HepG2 (cell line): ENCODE measurements around the gene IFI27L2. TPM values are rescaled to one million over a fixed set of nuclear protein-coding genes. Genes with fewer than 3 reads are reported as not detected.
A peak's percentile ranks its signal among the peaks of the same experiment; 100 is the strongest.
"Not testable (repeated sequence)": the region's sequence is repeated elsewhere in the genome, so short reads cannot be mapped to it uniquely, and the experiment has no call there.

Experiments used
- ATAC-seq: fragments of 200-7000 bp; cut with Tn5 transposase; 3 replicates; pipeline ENCODE4 v1.9.1; 2020; ENCODE audit warnings: mild to moderate bottlenecking, moderate library complexity
- BruUV-seq: library from RNA; stranded (reverse); fragments of 400-500 nt; replicated peaks from 2 replicates; lab custom pipeline; 2021; lab: Mats Ljungman, UMichigan
- CTCF ChIA-PET: fragments of 300-600 bp; formaldehyde crosslinking; extraction: SDS; loops from one replicate; lab custom pipeline; 2021; ENCODE audit warnings: low total read pairs, inconsistent platforms, low intra/inter-chr PET ratio; lab: Yijun Ruan, JAX
- POLR2A ChIA-PET: fragments of 350-600 bp; sonication (Branson Sonifier 250); formaldehyde crosslinking; loops from one replicate; lab custom pipeline; 2020; ENCODE audit warnings: antibody characterized with exemption, inconsistent platforms; lab: Yijun Ruan, JAX
- DNase-seq: peaks from one replicate; pipeline ENCODE4 v3.0.0-alpha.2; 2015; ENCODE audit warnings: low spot score
- FAIRE-seq: peaks from 3 replicates; lab custom pipeline; 2011; peaks lifted over from hg19 to GRCh38; lab: Jason Lieb, UNC
- H2AFZ ChIP-seq: one replicate; pipeline ENCODE4 v1.6.1; 2011; ENCODE audit warnings: low read length, inconsistent platforms
- H3K27ac ChIP-seq: fragments of 300-600 bp; 3 replicates; pipeline ENCODE4 v1.8.0; 2011; ENCODE audit warnings: mixed run types, mild to moderate bottlenecking, mixed read lengths, low read length, inconsistent platforms; ENCODE audit not compliant: insufficient read depth; ENCODE audit errors: extremely low read length
- H3K27me3 ChIP-seq, 2 experiments: fragments of 200-600 bp in 1 of 2; 2 replicates in 1 of 2; 3 replicates in 1 of 2; pipeline versions ENCODE4 v1.6.0 to v1.8.0; 2011; ENCODE audit warnings: low read length in 2 of 2, mild to moderate bottlenecking in 2 of 2, moderate library complexity in 2 of 2, inconsistent platforms in 1 of 2; ENCODE audit not compliant: insufficient read depth in 2 of 2, control insufficient read depth in 1 of 2
- H3K36me3 ChIP-seq, 2 experiments: fragments of 200-600 bp in 1 of 2; replicated peaks in 1 of 2; 2 replicates in 1 of 2; 3 replicates in 1 of 2; pipeline versions ENCODE4 v1.5.1 to v1.8.0; 2011; ENCODE audit warnings: low read length in 2 of 2, inconsistent platforms in 1 of 2; ENCODE audit not compliant: insufficient read depth in 2 of 2, control insufficient read depth in 1 of 2
- H3K4me1 ChIP-seq: 2 replicates; pipeline ENCODE4 v1.5.1; 2012; ENCODE audit warnings: low read length, inconsistent platforms; ENCODE audit not compliant: insufficient read depth
- H3K4me2 ChIP-seq: 2 replicates; pipeline ENCODE4 v1.6.0; 2011; ENCODE audit warnings: low read depth, low read length, inconsistent platforms
- H3K4me3 ChIP-seq, 3 experiments: fragments of 200-600 bp in 1 of 3; sonication (generic), shearing (Covaris generic) in 1 of 3; replicated peaks in 1 of 3; 2 replicates each; pipeline ENCODE4 v1.5.1; 2011 to 2016; ENCODE audit warnings: low read length in 3 of 3, inconsistent platforms in 2 of 3, low read depth in 2 of 3, mild to moderate bottlenecking in 2 of 3, control low read depth in 1 of 3, mixed read lengths in 1 of 3; ENCODE audit not compliant: insufficient read depth in 1 of 3
- H3K79me2 ChIP-seq: one replicate; pipeline ENCODE4 v1.6.1; 2011; ENCODE audit warnings: low read length, inconsistent platforms; ENCODE audit not compliant: insufficient read depth
- H3K9ac ChIP-seq: 2 replicates; pipeline ENCODE4 v1.6.0; 2011; ENCODE audit warnings: mild to moderate bottlenecking, low read depth, low read length, inconsistent platforms; ENCODE audit not compliant: insufficient read depth
- H3K9me3 ChIP-seq: 2 replicates; pipeline ENCODE4 v1.5.1; 2012; ENCODE audit warnings: mild to moderate bottlenecking, low read length
- H4K20me1 ChIP-seq: 2 replicates; pipeline ENCODE4 v1.6.0; 2011; ENCODE audit warnings: inconsistent platforms, mild to moderate bottlenecking, low read length, moderate library complexity; ENCODE audit not compliant: insufficient read depth
- CEBPB ChIP-seq: IDR thresholded peaks from 2 replicates; pipeline ENCODE4 v1.6.1; 2011; ENCODE audit warnings: low read depth, low read length, improper control_type of control experiment, borderline replicate concordance
- HNF4A ChIP-seq: sonication (generic); formaldehyde crosslinking; IDR thresholded peaks from 2 replicates; pipeline ENCODE4 v1.4.0; 2020; ENCODE audit warnings: missing genetic modification reagents
- WGBS: methylation state at CpG from one replicate; pipeline ENCODE4 v1.1.6; 2017; ENCODE audit warnings: low lambda C conversion rate; 5-methylcytosine and 5-hydroxymethylcytosine counted together
- in situ Hi-C: cut with HindIII; loops from 2 replicates; pipeline ENCODE4 v1.10.0; 2017; ENCODE audit warnings: low pct_unique_long_range_greater_than_20kb; ENCODE audit not compliant: extremely low pct_ligation_motif_present
- intact Hi-C: fragments of 100-400 bp; cut with micrococcal nuclease; formaldehyde crosslinking; loops from one replicate; pipeline ENCODE4 v1.10.0; 2022; ENCODE audit not compliant: unreplicated experiment
- polyA plus RNA-seq, 8 experiments: library from polyadenylated mRNA; depleted of rRNA in 3 of 8; stranded (reverse) in 7 of 8; unstranded in 1 of 8; fragments of >200 nt; fragmentation: Illumina TruSeq in 4 of 8; extraction: Trizol in 4 of 8; gene quantifications; 2 replicates each; pipeline versions ENCODE4 v1.2.1 to v1.2.3, GENCODE V29; 2011 to 2016; ENCODE audit warnings: low read depth in 4 of 8, missing spikeins in 1 of 8, mixed read lengths in 1 of 8; ENCODE audit not compliant: insufficient read depth in 1 of 8
- total RNA-seq, 5 experiments: library from RNA; depleted of rRNA; stranded (reverse); fragments of >200 nt; fragmentation: Illumina TruSeq; extraction: Trizol; gene quantifications; 2 replicates each; pipeline ENCODE4 v1.2.3, GENCODE V29; 2016; ENCODE audit warnings: low read depth in 1 of 5
- TF ChIP-seq, protein P1 (sequence below): sonication (generic); formaldehyde crosslinking; IDR thresholded peaks from 2 replicates; pipeline ENCODE4 v1.8.1; 2023; ENCODE audit warnings: mild to moderate bottlenecking, missing genetic modification reagents

IFI27L2 gene
- total and polyA plus RNA-seq, 2 of the 13 experiments (the other 11 are each of a cell fraction or from before 2014, with no cell fraction given) = 4.3 to 4.8 TPM

DNA sequence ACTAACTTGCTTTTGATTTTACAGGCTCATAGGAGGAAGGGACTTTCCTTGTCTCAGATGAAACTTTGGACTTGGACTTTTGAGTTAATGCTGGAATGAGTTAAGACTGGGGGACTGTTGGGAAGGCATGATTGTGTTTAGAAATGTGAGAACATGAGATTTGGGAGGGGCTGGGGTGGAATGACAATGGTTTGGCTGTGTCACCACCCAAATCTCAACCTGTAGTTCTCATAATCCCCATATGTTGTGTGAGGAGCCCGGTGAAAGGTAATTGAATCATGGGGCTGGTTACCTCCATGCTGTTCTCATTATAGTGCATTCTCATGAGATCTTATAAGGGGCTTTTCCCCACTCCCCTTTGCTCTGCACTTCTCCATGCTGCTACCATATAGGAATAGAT lies 26.7 kb upstream of the IFI27L2 start:
- H3K79me2 ChIP-seq, ATAC-seq, intact Hi-C loops, H3K9me3 ChIP-seq, H3K9ac ChIP-seq, BruUV-seq, H4K20me1 ChIP-seq, CTCF ChIA-PET, H2AFZ ChIP-seq, POLR2A ChIA-PET, H3K4me2 ChIP-seq, DNase-seq, FAIRE-seq, H3K4me3 ChIP-seq, H3K27ac ChIP-seq, H3K36me3 ChIP-seq, in situ Hi-C loops: not testable (repeated sequence)
- WGBS = 0% methylated on average over 1 of the region's 1 CpG
- peaks cover 21% of the 10 kb centered on the region for H3K4me1 ChIP-seq
- TF ChIP-seq HNF4A (CRISPR knock-in tag) = peak; percentile 11; the same call in 1 of the 2 replicates
- peaks cover 0 to 11% of the 10 kb centered on the region in 2 experiments; a peak in 2 of 5 replicates for H3K27me3 ChIP-seq

- Histone ChIP-seq H3K79me2 (no peaks in the 10 kb centered on the region), H3K9me3 (no peaks in the 10 kb centered on the region), H3K27ac (no peak overlapping the region), H4K20me1 (no peaks in the 10 kb centered on the region), H3K9ac (no peak overlapping the region), H3K36me3 (no peaks in the 10 kb centered on the region), H3K4me2 (no peak overlapping the region), H3K4me3 (no peak overlapping the region), H3K27me3 (peaks cover 0 to 11% of the 10 kb centered on the region in 2 experiments; a peak in 2 of 5 replicates), H2AFZ (no peak overlapping the region), H3K4me1 (peaks cover 11% of the 10 kb centered on the region; the same call in 1 of the 2 replicates)
- CTCF ChIA-PET = no interaction called here
- intact Hi-C loops (no loop called here), in situ Hi-C loops (no loop called here)
- WGBS = 37% methylated on average over 5 of the region's 6 CpGs
- TF ChIP-seq CEBPB = peak; percentile 39
- TF ChIP-seq, protein P1, sequence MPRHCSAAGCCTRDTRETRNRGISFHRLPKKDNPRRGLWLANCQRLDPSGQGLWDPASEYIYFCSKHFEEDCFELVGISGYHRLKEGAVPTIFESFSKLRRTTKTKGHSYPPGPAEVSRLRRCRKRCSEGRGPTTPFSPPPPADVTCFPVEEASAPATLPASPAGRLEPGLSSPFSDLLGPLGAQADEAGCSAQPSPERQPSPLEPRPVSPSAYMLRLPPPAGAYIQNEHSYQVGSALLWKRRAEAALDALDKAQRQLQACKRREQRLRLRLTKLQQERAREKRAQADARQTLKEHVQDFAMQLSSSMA (CRISPR knock-in tag) = no peak
- no peak for ATAC-seq
- no peak for DNase-seq
- no peak for FAIRE-seq
- BruUV-seq = no TSS peak
- POLR2A ChIA-PET = no interaction called here
Observed at GRCh38 chr14:94153750-94154342, 24.4 kb upstream of the IFI27L2 start.
